Neutrophil (primary cell): ENCODE results near the gene TRPM3.

ENCODE experiments used
- H3K27ac ChIP-seq: fragments of 200-600 bp; sonication (generic); 2 replicates; pipeline ENCODE4 v1.5.1; 2016; ENCODE audit warnings: mild to moderate bottlenecking, moderate library complexity
- H3K27me3 ChIP-seq: fragments of 200-600 bp; sonication (generic); 2 replicates; pipeline ENCODE4 v1.6.0; 2016; ENCODE audit warnings: mild to moderate bottlenecking
- H3K36me3 ChIP-seq: fragments of 200-600 bp; sonication (generic); 2 replicates; pipeline ENCODE4 v1.5.1; 2017
- H3K4me1 ChIP-seq, 2 experiments: fragments of 200-600 bp in 1 of 2; sonication (generic) in 1 of 2; 1 replicate in 1 of 2; 2 replicates in 1 of 2; pipeline versions ENCODE4 v1.5.1 to v1.6.1; 2013 to 2016; ENCODE audit warnings: low read depth in 1 of 2, low read length in 1 of 2, mild to moderate bottlenecking in 1 of 2, moderate library complexity in 1 of 2; ENCODE audit not compliant: control insufficient read depth in 1 of 2, insufficient read depth in 1 of 2
- H3K4me3 ChIP-seq, 2 experiments: fragments of 200-600 bp in 1 of 2; sonication (generic) in 1 of 2; 1 replicate in 1 of 2; 2 replicates in 1 of 2; pipeline ENCODE4 v1.5.1; 2013 to 2016; ENCODE audit warnings: low read depth in 1 of 2, low read length in 1 of 2, mild to moderate bottlenecking in 1 of 2, moderate library complexity in 1 of 2
- H3K9me3 ChIP-seq: fragments of 200-600 bp; sonication (generic); 2 replicates; pipeline ENCODE4 v1.5.1; 2016
- TF ChIP-seq, protein P1 (sequence below): fragments of 200-600 bp; sonication (generic); IDR thresholded peaks from 2 replicates; pipeline ENCODE4 v1.5.1; 2016; ENCODE audit warnings: antibody characterized with exemption

The TRPM3 gene

DNA sequence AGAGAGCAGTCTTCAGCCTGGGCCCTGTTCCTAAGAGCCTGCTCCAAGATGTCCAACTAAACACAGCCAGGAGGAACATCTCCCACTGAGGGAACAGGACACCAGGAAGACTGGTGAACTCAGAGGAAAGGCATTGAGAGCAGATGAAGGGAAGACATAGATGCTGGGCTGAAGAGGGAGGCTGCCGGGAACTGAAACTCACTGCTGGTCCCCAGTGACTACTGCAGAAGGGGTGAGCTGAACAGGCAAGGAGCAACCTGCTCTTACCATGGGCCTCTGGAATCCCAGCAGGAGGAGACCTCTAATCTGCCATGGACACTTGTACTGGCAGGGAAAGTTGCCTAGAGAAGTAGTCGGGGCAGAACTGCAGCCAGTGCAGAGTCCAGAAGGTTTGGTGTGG is 95.7 kb downstream of the TRPM3 start:
- no peak overlapping the region for H3K4me3 ChIP-seq
- TF ChIP-seq, protein P1, sequence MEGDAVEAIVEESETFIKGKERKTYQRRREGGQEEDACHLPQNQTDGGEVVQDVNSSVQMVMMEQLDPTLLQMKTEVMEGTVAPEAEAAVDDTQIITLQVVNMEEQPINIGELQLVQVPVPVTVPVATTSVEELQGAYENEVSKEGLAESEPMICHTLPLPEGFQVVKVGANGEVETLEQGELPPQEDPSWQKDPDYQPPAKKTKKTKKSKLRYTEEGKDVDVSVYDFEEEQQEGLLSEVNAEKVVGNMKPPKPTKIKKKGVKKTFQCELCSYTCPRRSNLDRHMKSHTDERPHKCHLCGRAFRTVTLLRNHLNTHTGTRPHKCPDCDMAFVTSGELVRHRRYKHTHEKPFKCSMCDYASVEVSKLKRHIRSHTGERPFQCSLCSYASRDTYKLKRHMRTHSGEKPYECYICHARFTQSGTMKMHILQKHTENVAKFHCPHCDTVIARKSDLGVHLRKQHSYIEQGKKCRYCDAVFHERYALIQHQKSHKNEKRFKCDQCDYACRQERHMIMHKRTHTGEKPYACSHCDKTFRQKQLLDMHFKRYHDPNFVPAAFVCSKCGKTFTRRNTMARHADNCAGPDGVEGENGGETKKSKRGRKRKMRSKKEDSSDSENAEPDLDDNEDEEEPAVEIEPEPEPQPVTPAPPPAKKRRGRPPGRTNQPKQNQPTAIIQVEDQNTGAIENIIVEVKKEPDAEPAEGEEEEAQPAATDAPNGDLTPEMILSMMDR = no peak
- H3K27me3 ChIP-seq = no peaks in the 10 kb centered on the region
- no peaks in the 10 kb centered on the region for H3K4me1 ChIP-seq
- no peaks in the 10 kb centered on the region for H3K36me3 ChIP-seq
- no peak overlapping the region for H3K27ac ChIP-seq
- H3K9me3 ChIP-seq = no peaks in the 10 kb centered on the region

DNA sequence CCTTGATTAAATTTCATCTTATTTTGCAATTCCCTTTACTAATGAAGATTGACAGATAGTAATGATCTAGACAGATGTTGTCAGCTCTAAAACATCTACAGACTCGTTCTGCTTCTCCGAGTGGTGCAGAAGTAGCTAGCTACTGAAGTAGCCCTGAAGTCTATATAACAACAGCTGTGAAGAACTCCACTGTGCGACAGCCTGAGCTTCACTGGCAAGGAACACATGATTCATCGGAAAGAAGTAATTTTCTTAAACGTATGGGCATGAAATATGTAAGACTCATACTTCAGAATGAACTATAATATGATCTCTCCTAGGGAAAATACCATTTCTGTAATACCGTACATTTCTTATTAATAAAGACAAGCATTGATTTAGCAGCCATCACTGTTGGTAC is 96.2 kb downstream of the TRPM3 start:
- TF ChIP-seq, protein P1 = no peak
- Histone ChIP-seq H3K9me3 (no peaks in the 10 kb centered on the region), H3K27me3 (no peaks in the 10 kb centered on the region), H3K4me1 (no peaks in the 10 kb centered on the region), H3K27ac (no peak overlapping the region), H3K4me3 (no peak overlapping the region), H3K36me3 (no peaks in the 10 kb centered on the region)

DNA sequence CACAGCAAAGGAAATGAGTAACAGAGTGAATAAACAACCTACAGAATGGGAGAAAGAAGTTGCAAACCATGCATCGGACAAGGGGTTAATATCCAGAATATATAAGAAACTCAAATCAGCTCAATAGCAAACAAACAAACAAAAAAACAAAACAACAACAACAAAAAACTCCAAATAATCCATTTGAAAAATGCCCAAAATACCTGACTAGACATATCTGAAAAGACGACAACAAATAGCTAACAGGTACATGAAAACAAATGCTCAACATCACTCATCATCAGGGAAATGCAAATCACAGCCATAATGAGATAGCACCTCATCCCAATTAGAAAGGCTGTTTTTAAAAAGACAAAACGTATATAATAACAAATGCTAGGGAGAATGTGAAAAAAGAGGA is 111.2 kb downstream of the TRPM3 start:
- Histone ChIP-seq H3K9me3 (no peaks in the 10 kb centered on the region), H3K27ac (no peak overlapping the region)
- TF ChIP-seq, protein P1 = no peak

DNA sequence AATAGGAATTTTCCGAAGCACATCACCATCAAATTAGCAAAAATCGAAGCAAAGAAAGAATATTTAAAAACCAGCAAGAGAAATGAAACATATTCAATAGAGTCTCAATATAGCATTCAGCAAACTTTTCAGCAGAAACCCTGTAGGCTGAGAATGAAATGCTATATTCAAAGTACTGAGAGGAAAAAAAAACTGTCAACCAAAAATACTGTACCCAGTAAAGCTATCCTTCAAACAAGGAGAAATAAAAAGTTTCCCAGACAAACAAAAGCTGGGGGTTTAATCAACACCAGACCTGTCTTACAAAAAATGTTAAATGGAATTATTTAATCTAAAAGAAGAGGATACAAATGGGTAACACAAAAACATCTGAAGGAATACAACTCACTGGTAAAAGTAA is 116.0 kb downstream of the TRPM3 start:
- TF ChIP-seq, protein P1 = no peak
- H3K4me3 ChIP-seq = no peak overlapping the region
- no peaks in the 10 kb centered on the region for H3K36me3 ChIP-seq
- H3K4me1 ChIP-seq = no peaks in the 10 kb centered on the region
- no peaks in the 10 kb centered on the region for H3K9me3 ChIP-seq
- no peak overlapping the region for H3K27ac ChIP-seq
- no peaks in the 10 kb centered on the region for H3K27me3 ChIP-seq

More for the DNA sequence above, 111.2 kb downstream of the TRPM3 start:
- H3K36me3 ChIP-seq = no peaks in the 10 kb centered on the region
- H3K4me1 ChIP-seq = no peaks in the 10 kb centered on the region
- H3K4me3 ChIP-seq = no peak overlapping the region
- no peaks in the 10 kb centered on the region for H3K27me3 ChIP-seq

DNA sequence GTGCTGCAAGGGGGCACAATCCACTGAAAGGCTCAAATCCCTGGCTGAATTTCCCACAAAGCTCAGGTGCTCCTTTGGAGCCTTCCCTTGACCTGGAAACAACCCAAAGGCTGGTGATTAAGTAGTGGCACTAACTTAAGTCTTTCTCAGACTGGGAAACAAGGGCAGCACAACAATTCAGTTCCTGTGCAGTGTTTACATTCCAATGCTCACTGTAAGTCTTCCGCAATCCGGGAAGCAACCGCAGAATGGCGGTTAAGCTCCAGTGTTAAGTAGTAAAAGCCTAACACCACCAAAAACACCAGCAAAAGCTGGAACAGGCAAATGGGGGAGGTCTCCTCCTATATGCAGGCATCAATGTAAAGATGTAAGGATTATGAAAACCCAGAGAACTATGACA is 117.2 kb downstream of the TRPM3 start:
- no peaks in the 10 kb centered on the region for H3K9me3 ChIP-seq
- H3K4me1 ChIP-seq = no peaks in the 10 kb centered on the region
- TF ChIP-seq, protein P1 = no peak
- no peak overlapping the region for H3K27ac ChIP-seq
- no peak overlapping the region for H3K4me3 ChIP-seq
- H3K36me3 ChIP-seq = no peaks in the 10 kb centered on the region
- no peaks in the 10 kb centered on the region for H3K27me3 ChIP-seq

DNA sequence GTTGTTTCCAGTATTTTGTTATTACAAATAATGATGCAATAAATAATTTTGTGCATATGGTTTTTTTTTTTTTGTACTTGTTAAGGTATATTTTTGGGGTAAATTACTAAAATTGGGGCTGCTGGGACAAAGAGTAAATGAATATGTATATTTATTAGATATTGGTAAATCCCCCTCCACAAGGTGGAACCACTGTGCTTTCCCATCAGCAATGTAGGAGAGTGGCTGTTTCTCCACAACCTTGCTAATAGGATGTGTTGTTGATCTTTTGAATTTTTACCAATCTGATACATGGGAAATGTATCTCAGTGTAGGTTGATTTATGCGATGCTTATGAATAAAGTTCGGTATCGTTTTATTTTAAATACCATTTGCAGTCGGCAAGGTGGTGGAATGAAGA is 118.1 kb downstream of the TRPM3 start:
- Histone ChIP-seq H3K36me3 (no peaks in the 10 kb centered on the region), H3K4me3 (no peak overlapping the region), H3K27ac (no peak overlapping the region), H3K4me1 (no peaks in the 10 kb centered on the region), H3K9me3 (no peaks in the 10 kb centered on the region), H3K27me3 (no peaks in the 10 kb centered on the region)
- TF ChIP-seq, protein P1 = no peak
